Endothelial cell (in vitro differentiated cells): ENCODE data around the gene LMBR1L. TPM values are rescaled to one million over a fixed set of nuclear protein-coding genes. Genes with fewer than 3 reads are reported as not detected.
A peak's percentile ranks its signal among the peaks of the same experiment; 100 is the strongest.

ENCODE experiments used
- DNase-seq: peaks from one replicate; pipeline ENCODE4 v3.0.0; 2021; ENCODE audit warnings: low spot score
- H3K27ac Mint-ChIP-seq: one replicate; pipeline ENCODE4 v1.8.0; 2021; ENCODE audit warnings: mixed read lengths, inconsistent platforms; ENCODE audit not compliant: unreplicated experiment
- H3K27me3 Mint-ChIP-seq: one replicate; pipeline ENCODE4 v1.8.0; 2021; ENCODE audit warnings: mild to moderate bottlenecking, moderate library complexity, mixed read lengths, inconsistent platforms; ENCODE audit not compliant: unreplicated experiment
- H3K36me3 Mint-ChIP-seq: one replicate; pipeline ENCODE4 v1.8.0; 2021; ENCODE audit warnings: mild to moderate bottlenecking, low read depth, mixed read lengths, inconsistent platforms; ENCODE audit not compliant: unreplicated experiment
- H3K4me1 Mint-ChIP-seq: one replicate; pipeline ENCODE4 v1.8.0; 2021; ENCODE audit warnings: mild to moderate bottlenecking, mixed read lengths, inconsistent platforms; ENCODE audit not compliant: unreplicated experiment
- H3K4me3 Mint-ChIP-seq: one replicate; pipeline ENCODE4 v1.8.0; 2021; ENCODE audit warnings: mild to moderate bottlenecking, mixed read lengths, inconsistent platforms; ENCODE audit not compliant: unreplicated experiment
- H3K9me3 Mint-ChIP-seq: one replicate; pipeline ENCODE4 v1.8.0; 2021; ENCODE audit warnings: mixed read lengths, inconsistent platforms; ENCODE audit not compliant: unreplicated experiment
- CTCF ChIP-seq: fragments of 200-600 bp; sonication (generic); IDR thresholded peaks from one replicate; pipeline ENCODE4 v1.5.0; 2021; ENCODE audit warnings: antibody characterized with exemption; ENCODE audit not compliant: unreplicated experiment
- total RNA-seq: library from RNA; stranded (reverse); fragmentation: NEBNext Ultra II Directional; extraction: Animal tissue kit (Norgen Biotek cat#: 25700); gene quantifications from one replicate; pipeline ENCODE4 v1.2.1, GENCODE V29; 2021; ENCODE audit not compliant: unreplicated experiment

Gene LMBR1L
- total RNA-seq, 1 donor from 2014 or later, result 175 TPM

- peak overlapping the region; percentile 56 for H3K4me3 Mint-ChIP-seq
Measured at GRCh38 chr12:49093792-49094159, 16.9 kb downstream of the LMBR1L start.

GRCh38 chr12:49092816-49093406 lies 17.7 kb downstream of the LMBR1L start:
- peak overlapping the region; percentile 65 for H3K4me3 Mint-ChIP-seq
- no peak for DNase-seq

More at GRCh38 chr12:49093792-49094159, 16.9 kb downstream of the LMBR1L start:
- Mint-ChIP-seq H3K36me3 (peaks cover 20% of the 10 kb centered on the region), H3K27me3 (peaks cover 20% of the 10 kb centered on the region), H3K4me1 (peaks cover 37% of the 10 kb centered on the region), H3K27ac (no peak overlapping the region), H3K9me3 (no peaks in the 10 kb centered on the region)
- DNase-seq, result peak; percentile 39
- TF ChIP-seq CTCF, result no peak

GRCh38 chr12:49092086-49092815 lies 18.4 kb downstream of the LMBR1L start:
- Mint-ChIP-seq H3K4me1 (peaks cover 46% of the 10 kb centered on the region), H3K27ac (no peak overlapping the region), H3K36me3 (peaks cover 14% of the 10 kb centered on the region), H3K27me3 (peaks cover 22% of the 10 kb centered on the region), H3K9me3 (no peaks in the 10 kb centered on the region), H3K4me3 (peak overlapping the region; percentile 65)
- DNase-seq, result peak; percentile 64
- TF ChIP-seq CTCF, result peak; percentile 14

More at GRCh38 chr12:49092816-49093406, 17.7 kb downstream of the LMBR1L start:
- no peak overlapping the region for H3K27ac Mint-ChIP-seq
- peaks cover 43% of the 10 kb centered on the region for H3K4me1 Mint-ChIP-seq
- H3K36me3 Mint-ChIP-seq, result peaks cover 14% of the 10 kb centered on the region
- H3K27me3 Mint-ChIP-seq, result peaks cover 21% of the 10 kb centered on the region
- no peak for TF ChIP-seq CTCF
- no peaks in the 10 kb centered on the region for H3K9me3 Mint-ChIP-seq

- no peak for TF ChIP-seq CTCF
- Mint-ChIP-seq H3K4me1 (peaks cover 46% of the 10 kb centered on the region), H3K4me3 (no peak overlapping the region), H3K27me3 (peaks cover 25% of the 10 kb centered on the region), H3K9me3 (no peaks in the 10 kb centered on the region), H3K27ac (no peak overlapping the region), H3K36me3 (peaks cover 13% of the 10 kb centered on the region)
- no peak for DNase-seq
Measured at GRCh38 chr12:49091836-49092085, 18.9 kb downstream of the LMBR1L start.
